HEK293 (cell line): ENCODE data around the gene DENND2C.

ENCODE experiments used
- CTCF ChIA-PET: fragments of 350-600 bp; formaldehyde crosslinking; extraction: SDS; loops from one replicate; lab custom pipeline; 2021; ENCODE audit warnings: antibody characterized with exemption; lab: Yijun Ruan, JAX
- POLR2A ChIA-PET: fragments of 300-600 bp; formaldehyde crosslinking; extraction: SDS; loops from one replicate; lab custom pipeline; 2020; ENCODE audit warnings: antibody characterized with exemption, inconsistent platforms; lab: Yijun Ruan, JAX
- H3K27ac ChIP-seq: fragments of 200-500 bp; sonication (Bioruptor generic); 2 replicates; pipeline ENCODE4 v1.5.1; 2014; ENCODE audit warnings: low read depth, low read length, control low read depth, inconsistent platforms; ENCODE audit errors: extremely low read depth
- H3K36me3 ChIP-seq, 2 experiments: fragments of 200-500 bp in 1 of 2; sonication (Bioruptor generic) in 1 of 2; 1 replicate in 1 of 2; 2 replicates in 1 of 2; pipeline ENCODE4 v1.5.1; 2014 to 2017; ENCODE audit warnings: inconsistent platforms in 2 of 2, low read length in 2 of 2; ENCODE audit not compliant: control insufficient read depth in 2 of 2, insufficient read depth in 1 of 2
- H3K4me1 ChIP-seq: fragments of 200-500 bp; sonication (Bioruptor generic); 2 replicates; pipeline ENCODE4 v1.5.1; 2014; ENCODE audit warnings: mild to moderate bottlenecking, low read length, inconsistent platforms; ENCODE audit not compliant: control insufficient read depth, insufficient read depth
- H3K4me3 ChIP-seq: 2 replicates; pipeline ENCODE4 v1.5.1; 2011; ENCODE audit warnings: low read depth, mild to moderate bottlenecking, control low read depth, low read length, moderate library complexity
- H3K9me3 ChIP-seq: fragments of 200-500 bp; sonication (Bioruptor generic); 2 replicates; pipeline ENCODE4 v1.5.1; 2014; ENCODE audit warnings: low read depth, low read length, inconsistent platforms; ENCODE audit not compliant: control insufficient read depth, insufficient read depth
- BCL11A ChIP-seq: fragments of 450-650 bp; formaldehyde crosslinking; IDR thresholded peaks from 2 replicates; pipeline ENCODE4 v1.5.1; 2016; ENCODE audit warnings: low read depth, missing biosample characterization, missing genetic modification characterization
- BCL11B ChIP-seq: fragments of 450-650 bp; formaldehyde crosslinking; IDR thresholded peaks from 2 replicates; pipeline ENCODE4 v1.5.1; 2016; ENCODE audit warnings: low read depth, missing biosample characterization, missing genetic modification characterization
- KLF8 ChIP-seq: fragments of 450-650 bp; formaldehyde crosslinking; IDR thresholded peaks from 2 replicates; pipeline ENCODE4 v1.5.1; 2016; ENCODE audit warnings: missing biosample characterization, missing genetic modification characterization
- OSR2 ChIP-seq: fragments of 450-650 bp; formaldehyde crosslinking; IDR thresholded peaks from 2 replicates; pipeline ENCODE4 v1.5.1; 2016; ENCODE audit warnings: missing biosample characterization, missing genetic modification characterization
- SALL2 ChIP-seq: fragments of 450-650 bp; formaldehyde crosslinking; IDR thresholded peaks from 2 replicates; pipeline ENCODE4 v1.5.0; 2017; ENCODE audit warnings: missing biosample characterization, mild to moderate bottlenecking, missing genetic modification characterization, borderline replicate concordance
- YY1 ChIP-seq: fragments of 450-650 bp; formaldehyde crosslinking; IDR thresholded peaks from 2 replicates; pipeline ENCODE4 v1.5.1; 2018; ENCODE audit warnings: missing biosample characterization, missing genetic modification characterization
- YY2 ChIP-seq: fragments of 450-650 bp; formaldehyde crosslinking; IDR thresholded peaks from 2 replicates; pipeline ENCODE4 v1.5.1; 2016; ENCODE audit warnings: missing biosample characterization, missing genetic modification characterization
- ZBTB20 ChIP-seq: fragments of 450-650 bp; formaldehyde crosslinking; IDR thresholded peaks from 2 replicates; pipeline ENCODE4 v1.5.1; 2016; ENCODE audit warnings: missing biosample characterization, missing genetic modification characterization
- ZFP37 ChIP-seq: fragments of 450-650 bp; formaldehyde crosslinking; IDR thresholded peaks from 2 replicates; pipeline ENCODE4 v1.5.1; 2016; ENCODE audit warnings: missing biosample characterization, missing genetic modification characterization
- ZNF112 ChIP-seq: fragments of 450-650 bp; formaldehyde crosslinking; IDR thresholded peaks from 2 replicates; pipeline ENCODE4 v1.5.0; 2017; ENCODE audit warnings: missing biosample characterization, missing genetic modification characterization
- ZNF132 ChIP-seq: fragments of 450-650 bp; formaldehyde crosslinking; IDR thresholded peaks from 2 replicates; pipeline ENCODE4 v1.5.1; 2017; ENCODE audit warnings: missing biosample characterization, missing genetic modification characterization, borderline replicate concordance
- ZNF133 ChIP-seq: fragments of 450-650 bp; formaldehyde crosslinking; IDR thresholded peaks from 2 replicates; pipeline ENCODE4 v1.5.1; 2016; ENCODE audit warnings: missing biosample characterization, missing genetic modification characterization
- ZNF138 ChIP-seq: fragments of 450-650 bp; formaldehyde crosslinking; IDR thresholded peaks from 2 replicates; pipeline ENCODE4 v1.5.1; 2016; ENCODE audit warnings: missing biosample characterization, missing genetic modification characterization, borderline replicate concordance
- ZNF16 ChIP-seq: fragments of 450-650 bp; formaldehyde crosslinking; IDR thresholded peaks from 2 replicates; pipeline ENCODE4 v1.5.1; 2016; ENCODE audit warnings: low read depth, missing biosample characterization, missing genetic modification characterization
- ZNF175 ChIP-seq: fragments of 450-650 bp; formaldehyde crosslinking; IDR thresholded peaks from 2 replicates; pipeline ENCODE4 v1.5.1; 2016; ENCODE audit warnings: missing biosample characterization, missing genetic modification characterization
- ZNF24 ChIP-seq: fragments of 450-650 bp; formaldehyde crosslinking; IDR thresholded peaks from 2 replicates; pipeline ENCODE4 v1.5.1; 2016; ENCODE audit warnings: missing biosample characterization, missing genetic modification characterization
- ZNF266 ChIP-seq: fragments of 450-650 bp; formaldehyde crosslinking; IDR thresholded peaks from 2 replicates; pipeline ENCODE4 v1.5.1; 2016; ENCODE audit warnings: missing biosample characterization, missing genetic modification characterization, low read depth
- ZNF341 ChIP-seq: fragments of 450-650 bp; formaldehyde crosslinking; IDR thresholded peaks from 2 replicates; pipeline ENCODE4; 2016; ENCODE audit warnings: low read depth, missing biosample characterization, missing genetic modification characterization
- ZNF366 ChIP-seq: fragments of 450-650 bp; formaldehyde crosslinking; conservative IDR thresholded peaks from 2 replicates; pipeline ENCODE4 v1.5.1; 2016; ENCODE audit warnings: missing biosample characterization, missing genetic modification characterization
- ZNF449 ChIP-seq: fragments of 450-650 bp; formaldehyde crosslinking; IDR thresholded peaks from 2 replicates; pipeline ENCODE4 v1.5.1; 2017; ENCODE audit warnings: missing biosample characterization, mild to moderate bottlenecking, missing genetic modification characterization, moderate library complexity
- ZNF561 ChIP-seq: fragments of 450-650 bp; IDR thresholded peaks from 2 replicates; pipeline ENCODE4 v1.5.1; 2018; ENCODE audit warnings: missing biosample characterization, missing genetic modification characterization, borderline replicate concordance
- ZNF792 ChIP-seq: fragments of 450-650 bp; formaldehyde crosslinking; IDR thresholded peaks from 2 replicates; pipeline ENCODE4 v1.5.1; 2016; ENCODE audit warnings: missing biosample characterization, missing genetic modification characterization
- ZNF830 ChIP-seq: fragments of 450-650 bp; IDR thresholded peaks from 2 replicates; pipeline ENCODE4 v1.5.0; 2018; ENCODE audit warnings: missing biosample characterization, missing genetic modification characterization, low read depth, mild to moderate bottlenecking, moderate library complexity
- TF ChIP-seq, protein P1 (sequence below): fragments of 450-650 bp; formaldehyde crosslinking; IDR thresholded peaks from 2 replicates; pipeline ENCODE4 v1.5.1; 2016; ENCODE audit warnings: missing biosample characterization, missing genetic modification characterization, borderline replicate concordance
- TF ChIP-seq, protein P2 (sequence below): fragments of 450-650 bp; formaldehyde crosslinking; IDR thresholded peaks from 2 replicates; pipeline ENCODE4 v1.5.1; 2016; ENCODE audit warnings: missing biosample characterization, missing genetic modification characterization

Gene DENND2C

GRCh38 chr1:114618606-114619005 lies 51.2 kb downstream of the DENND2C start (continued):
- no peak for TF ChIP-seq ZNF16
- TF ChIP-seq ZFP37 (tag by site-specific recombination): no peak
- TF ChIP-seq BCL11A (tag by site-specific recombination): no peak
- TF ChIP-seq ZNF175 (tag by site-specific recombination): no peak
- TF ChIP-seq ZNF132 (tag by site-specific recombination): no peak
- TF ChIP-seq SALL2: no peak
- no peak for TF ChIP-seq ZNF830 (tag by site-specific recombination)
- TF ChIP-seq OSR2 (tag by site-specific recombination): no peak
- no peak for TF ChIP-seq ZNF112 (tag by site-specific recombination)

DNA sequence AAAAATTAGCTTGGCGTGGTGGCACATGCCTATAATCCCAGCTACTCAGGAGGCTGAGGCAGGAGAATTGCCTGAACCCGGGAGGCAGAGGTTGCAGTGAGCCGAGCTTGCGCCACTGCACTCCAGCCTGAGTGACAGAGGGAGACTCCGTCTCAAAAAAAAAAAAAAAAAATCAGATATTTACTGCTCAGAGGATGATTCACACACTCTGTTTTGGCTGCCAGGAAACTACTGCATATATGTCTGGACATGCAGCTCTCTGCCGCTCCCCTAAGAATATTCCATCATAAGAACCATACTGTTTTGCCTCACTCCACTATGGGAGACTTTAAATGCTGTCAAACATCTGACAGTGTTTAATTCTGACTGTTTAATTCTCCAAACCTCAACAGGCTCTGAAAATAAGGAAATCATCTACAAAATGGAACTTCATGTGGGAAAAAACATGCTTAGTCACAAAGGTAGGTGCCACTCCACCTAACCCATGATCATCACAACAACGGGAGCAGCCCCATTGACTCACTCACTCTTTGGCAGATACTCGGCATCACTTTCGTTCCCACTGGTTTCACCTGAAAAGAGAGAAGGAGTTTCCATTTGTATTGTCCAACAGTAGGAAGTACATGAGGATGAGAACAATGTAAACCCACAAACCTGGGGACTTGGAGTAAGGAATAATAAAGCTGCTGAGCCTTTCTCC lies 59.2 kb downstream of the DENND2C start:
- Histone ChIP-seq H3K4me1 (no peaks in the 10 kb centered on the region), H3K36me3 (peaks cover 0 to 31% of the 10 kb centered on the region in 2 experiments), H3K27ac (no peak overlapping the region), H3K4me3 (no peak overlapping the region), H3K9me3 (no peaks in the 10 kb centered on the region)
- ChIA-PET POLR2A (no interaction called here), CTCF (interaction anchor here (0.6 kb wide), 1 partner anchor 19 kb away, joined by 3 read pairs; no protein-coding TSS in a partner anchor)
- TF ChIP-seq ZNF792 (no peak), ZNF341 (no peak), YY2 (tag by site-specific recombination) (no peak), BCL11B (no peak), ZNF133 (tag by site-specific recombination) (no peak), ZNF449 (tag by site-specific recombination) (no peak), ZNF16 (no peak), ZNF112 (tag by site-specific recombination) (no peak), ZNF138 (tag by site-specific recombination) (no peak), ZNF366 (no peak), ZNF561 (tag by site-specific recombination) (no peak), ZBTB20 (tag by site-specific recombination) (no peak), YY1 (tag by site-specific recombination) (no peak), KLF8 (tag by site-specific recombination) (no peak), ZNF266 (tag by site-specific recombination) (no peak), ZNF24 (tag by site-specific recombination) (no peak)
- TF ChIP-seq, protein P1, sequence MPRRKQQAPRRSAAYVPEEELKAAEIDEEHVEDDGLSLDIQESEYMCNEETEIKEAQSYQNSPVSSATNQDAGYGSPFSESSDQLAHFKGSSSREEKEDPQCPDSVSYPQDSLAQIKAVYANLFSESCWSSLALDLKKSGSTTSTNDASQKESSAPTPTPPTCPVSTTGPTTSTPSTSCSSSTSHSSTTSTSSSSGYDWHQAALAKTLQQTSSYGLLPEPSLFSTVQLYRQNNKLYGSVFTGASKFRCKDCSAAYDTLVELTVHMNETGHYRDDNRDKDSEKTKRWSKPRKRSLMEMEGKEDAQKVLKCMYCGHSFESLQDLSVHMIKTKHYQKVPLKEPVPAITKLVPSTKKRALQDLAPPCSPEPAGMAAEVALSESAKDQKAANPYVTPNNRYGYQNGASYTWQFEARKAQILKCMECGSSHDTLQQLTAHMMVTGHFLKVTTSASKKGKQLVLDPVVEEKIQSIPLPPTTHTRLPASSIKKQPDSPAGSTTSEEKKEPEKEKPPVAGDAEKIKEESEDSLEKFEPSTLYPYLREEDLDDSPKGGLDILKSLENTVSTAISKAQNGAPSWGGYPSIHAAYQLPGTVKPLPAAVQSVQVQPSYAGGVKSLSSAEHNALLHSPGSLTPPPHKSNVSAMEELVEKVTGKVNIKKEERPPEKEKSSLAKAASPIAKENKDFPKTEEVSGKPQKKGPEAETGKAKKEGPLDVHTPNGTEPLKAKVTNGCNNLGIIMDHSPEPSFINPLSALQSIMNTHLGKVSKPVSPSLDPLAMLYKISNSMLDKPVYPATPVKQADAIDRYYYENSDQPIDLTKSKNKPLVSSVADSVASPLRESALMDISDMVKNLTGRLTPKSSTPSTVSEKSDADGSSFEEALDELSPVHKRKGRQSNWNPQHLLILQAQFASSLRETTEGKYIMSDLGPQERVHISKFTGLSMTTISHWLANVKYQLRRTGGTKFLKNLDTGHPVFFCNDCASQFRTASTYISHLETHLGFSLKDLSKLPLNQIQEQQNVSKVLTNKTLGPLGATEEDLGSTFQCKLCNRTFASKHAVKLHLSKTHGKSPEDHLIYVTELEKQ (tag by site-specific recombination): no peak
- TF ChIP-seq, protein P2, sequence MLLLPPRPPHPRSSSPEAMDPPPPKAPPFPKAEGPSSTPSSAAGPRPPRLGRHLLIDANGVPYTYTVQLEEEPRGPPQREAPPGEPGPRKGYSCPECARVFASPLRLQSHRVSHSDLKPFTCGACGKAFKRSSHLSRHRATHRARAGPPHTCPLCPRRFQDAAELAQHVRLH (tag by site-specific recombination): no peak
